Neural cell (in vitro differentiated cells): ENCODE results near the gene PCGF3. TPM values are rescaled to one million over a fixed set of nuclear protein-coding genes. Genes with fewer than 3 reads are reported as not detected.
"Not testable (repeated sequence)": the region's sequence is repeated elsewhere in the genome, so short reads cannot be mapped to it uniquely, and the experiment has no call there.

Experiments
- H2AFZ ChIP-seq: fragments of 200-600, 300-800 bp; sonication (generic), shearing (Covaris generic); 2 replicates; pipeline ENCODE4 v1.6.0; 2014; ENCODE audit warnings: low read depth, mild to moderate bottlenecking, antibody characterized with exemption, low read length, moderate library complexity
- H3F3A ChIP-seq: fragments of 200-600 bp; shearing (Covaris generic); 2 replicates; pipeline ENCODE4 v1.6.1; 2016; ENCODE audit warnings: mild to moderate bottlenecking, moderate library complexity, mixed read lengths, antibody characterized with exemption, low read length; ENCODE audit not compliant: insufficient read depth, poor library complexity, severe bottlenecking
- H3K27ac ChIP-seq: fragments of 200-600, 300-800 bp; sonication (generic), shearing (Covaris generic); 2 replicates; pipeline ENCODE4 v1.5.1; 2014; ENCODE audit warnings: mild to moderate bottlenecking, low read length, moderate library complexity
- H3K27me3 ChIP-seq: fragments of 300-800, 200-600 bp; sonication (generic), shearing (Covaris generic); 2 replicates; pipeline ENCODE4 v1.6.0; 2014; ENCODE audit warnings: mild to moderate bottlenecking, low read depth, low read length, moderate library complexity; ENCODE audit not compliant: insufficient read depth
- H3K36me3 ChIP-seq: fragments of 300-800, 200-600 bp; sonication (generic), shearing (Covaris generic); 2 replicates; pipeline ENCODE4 v1.5.1; 2014; ENCODE audit warnings: mild to moderate bottlenecking, antibody characterized with exemption, low read length, moderate library complexity; ENCODE audit not compliant: insufficient read depth
- H3K4me2 ChIP-seq: fragments of 300-800, 200-600 bp; sonication (generic), shearing (Covaris generic); 2 replicates; pipeline ENCODE4 v1.6.0; 2014; ENCODE audit warnings: mild to moderate bottlenecking, low read length
- H3K4me3 ChIP-seq: fragments of 300-800, 200-600 bp; sonication (generic), shearing (Covaris generic); 2 replicates; pipeline ENCODE4 v1.5.1; 2014; ENCODE audit warnings: mild to moderate bottlenecking, low read length, moderate library complexity
- H3K79me2 ChIP-seq: fragments of 200-600 bp; shearing (Covaris generic); replicated peaks from 2 replicates; pipeline ENCODE4 v1.6.0; 2014; ENCODE audit warnings: mild to moderate bottlenecking, low read length, moderate library complexity; ENCODE audit not compliant: insufficient read depth
- H3K9ac ChIP-seq: fragments of 300-800, 200-600 bp; sonication (generic), shearing (Covaris generic); 2 replicates; pipeline ENCODE4 v1.6.1; 2016; ENCODE audit warnings: mild to moderate bottlenecking, low read length, mixed read lengths
- H3K9me2 ChIP-seq: fragments of 200-600 bp; shearing (Covaris generic); 2 replicates; pipeline ENCODE4 v1.6.1; 2016; ENCODE audit warnings: mild to moderate bottlenecking, low read length, mixed read lengths; ENCODE audit not compliant: insufficient read depth
- H3K9me3 ChIP-seq: fragments of 200-600, 300-800 bp; sonication (generic), shearing (Covaris generic); 2 replicates; pipeline ENCODE4 v1.6.1; 2016; ENCODE audit warnings: mild to moderate bottlenecking, mixed run types, low read length, moderate library complexity, mixed read lengths
- H4K20me1 ChIP-seq: fragments of 200-600 bp; shearing (Covaris generic); 2 replicates; pipeline ENCODE4 v1.6.1; 2016; ENCODE audit warnings: mild to moderate bottlenecking, mixed run types; ENCODE audit not compliant: insufficient read depth
- EP300 ChIP-seq: fragments of 450-650 bp; conservative IDR thresholded peaks from 2 replicates; pipeline ENCODE4 v1.6.1; 2014; ENCODE audit warnings: antibody characterized with exemption, mild to moderate bottlenecking, moderate library complexity; ENCODE audit not compliant: poor library complexity, severe bottlenecking
- EZH2 ChIP-seq: fragments of 200-600, 300-800 bp; shearing (Covaris generic), sonication (generic); IDR thresholded peaks from 2 replicates; pipeline ENCODE4 v1.6.1; 2014; ENCODE audit warnings: antibody characterized with exemption, low read length, borderline replicate concordance, mild to moderate bottlenecking; ENCODE audit not compliant: insufficient read depth, poor library complexity, severe bottlenecking
- MXI1 ChIP-seq: fragments of 450-650 bp; conservative IDR thresholded peaks from 2 replicates; pipeline ENCODE4 v1.6.1; 2014; ENCODE audit warnings: antibody characterized with exemption, mild to moderate bottlenecking; ENCODE audit not compliant: poor library complexity, severe bottlenecking
- POLR2AphosphoS5 ChIP-seq: IDR thresholded peaks from 2 replicates; pipeline ENCODE4 v1.6.1; 2012
- RAD21 ChIP-seq: fragments of 450-650 bp; conservative IDR thresholded peaks from 2 replicates; pipeline ENCODE4 v1.6.1; 2014; ENCODE audit warnings: antibody characterized with exemption, mild to moderate bottlenecking, moderate library complexity
- SMC3 ChIP-seq: fragments of 450-650 bp; conservative IDR thresholded peaks from 2 replicates; pipeline ENCODE4 v1.6.1; 2014; ENCODE audit warnings: antibody characterized with exemption, mild to moderate bottlenecking, moderate library complexity; ENCODE audit not compliant: poor library complexity
- TAF1 ChIP-seq: IDR thresholded peaks from 2 replicates; pipeline ENCODE4 v1.6.1; 2012; ENCODE audit warnings: low read depth
- polyA plus RNA-seq: library from polyadenylated mRNA; depleted of rRNA; stranded (reverse); fragments of >200 nt; gene quantifications from 2 replicates; pipeline ENCODE4 v1.2.3, GENCODE V29; 2014
- TF ChIP-seq, protein P1 (sequence below): IDR thresholded peaks from 2 replicates; pipeline ENCODE4 v1.6.1; 2012; ENCODE audit warnings: borderline replicate concordance
- TF ChIP-seq, protein P2 (sequence below): fragments of 450-650 bp; IDR thresholded peaks from 2 replicates; pipeline ENCODE4 v1.5.1; 2014; ENCODE audit warnings: antibody characterized with exemption, mild to moderate bottlenecking, moderate library complexity; ENCODE audit not compliant: poor library complexity, severe bottlenecking

PCGF3 gene
- polyA plus RNA-seq, 1 donor from 2014 or later: 117 TPM

DNA sequence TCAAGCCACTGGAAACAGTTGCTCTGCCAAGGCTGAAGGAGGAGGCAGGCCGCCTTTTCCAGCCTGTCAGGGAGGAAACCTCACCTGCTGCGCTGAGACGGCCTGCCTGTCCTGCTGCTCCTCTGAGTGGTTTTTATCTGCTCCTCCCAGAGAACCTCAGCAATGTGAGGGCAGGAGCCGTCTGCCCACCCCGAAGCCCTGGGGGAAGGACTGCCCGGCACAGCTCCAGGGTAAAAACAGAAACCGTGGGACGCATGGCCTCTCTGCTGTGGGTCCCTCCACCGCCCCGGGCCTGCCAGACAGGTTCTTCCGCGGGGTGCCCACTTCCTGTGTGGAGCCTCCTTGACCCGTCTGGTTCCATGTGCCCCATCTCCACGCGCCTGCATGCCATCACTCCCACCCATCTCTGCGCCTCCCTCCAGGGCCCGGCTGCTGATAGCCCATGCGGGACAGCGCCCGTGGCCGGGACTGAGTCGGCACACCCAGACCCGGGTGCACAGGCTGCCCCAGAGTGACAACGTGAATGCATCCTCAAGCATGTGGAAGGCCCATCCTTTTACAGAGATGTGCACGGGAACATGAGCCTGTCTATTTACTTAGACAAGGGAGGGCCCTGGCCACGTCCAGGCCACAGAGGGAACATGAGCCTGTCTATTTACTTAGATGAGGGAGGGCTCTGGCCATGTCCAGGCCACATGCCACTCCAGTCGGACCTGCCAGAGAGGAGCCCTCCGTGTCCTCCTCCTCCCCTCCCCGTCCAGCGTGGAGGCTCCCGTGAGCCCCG is 12.7 kb upstream of the PCGF3 start:
- Histone ChIP-seq H3K36me3 (no peaks in the 10 kb centered on the region), H3K9me2 (no peaks in the 10 kb centered on the region), H4K20me1 (no peaks in the 10 kb centered on the region), H3K79me2 (no peaks in the 10 kb centered on the region), H3F3A (no peaks in the 10 kb centered on the region), H3K9ac (no peak overlapping the region), H3K27ac (no peak overlapping the region), H3K27me3 (peaks cover 7% of the 10 kb centered on the region), H3K4me2 (no peak overlapping the region), H3K4me3 (no peak overlapping the region), H3K9me3 (no peaks in the 10 kb centered on the region), H2AFZ (no peak overlapping the region)
- TF ChIP-seq, protein P1, sequence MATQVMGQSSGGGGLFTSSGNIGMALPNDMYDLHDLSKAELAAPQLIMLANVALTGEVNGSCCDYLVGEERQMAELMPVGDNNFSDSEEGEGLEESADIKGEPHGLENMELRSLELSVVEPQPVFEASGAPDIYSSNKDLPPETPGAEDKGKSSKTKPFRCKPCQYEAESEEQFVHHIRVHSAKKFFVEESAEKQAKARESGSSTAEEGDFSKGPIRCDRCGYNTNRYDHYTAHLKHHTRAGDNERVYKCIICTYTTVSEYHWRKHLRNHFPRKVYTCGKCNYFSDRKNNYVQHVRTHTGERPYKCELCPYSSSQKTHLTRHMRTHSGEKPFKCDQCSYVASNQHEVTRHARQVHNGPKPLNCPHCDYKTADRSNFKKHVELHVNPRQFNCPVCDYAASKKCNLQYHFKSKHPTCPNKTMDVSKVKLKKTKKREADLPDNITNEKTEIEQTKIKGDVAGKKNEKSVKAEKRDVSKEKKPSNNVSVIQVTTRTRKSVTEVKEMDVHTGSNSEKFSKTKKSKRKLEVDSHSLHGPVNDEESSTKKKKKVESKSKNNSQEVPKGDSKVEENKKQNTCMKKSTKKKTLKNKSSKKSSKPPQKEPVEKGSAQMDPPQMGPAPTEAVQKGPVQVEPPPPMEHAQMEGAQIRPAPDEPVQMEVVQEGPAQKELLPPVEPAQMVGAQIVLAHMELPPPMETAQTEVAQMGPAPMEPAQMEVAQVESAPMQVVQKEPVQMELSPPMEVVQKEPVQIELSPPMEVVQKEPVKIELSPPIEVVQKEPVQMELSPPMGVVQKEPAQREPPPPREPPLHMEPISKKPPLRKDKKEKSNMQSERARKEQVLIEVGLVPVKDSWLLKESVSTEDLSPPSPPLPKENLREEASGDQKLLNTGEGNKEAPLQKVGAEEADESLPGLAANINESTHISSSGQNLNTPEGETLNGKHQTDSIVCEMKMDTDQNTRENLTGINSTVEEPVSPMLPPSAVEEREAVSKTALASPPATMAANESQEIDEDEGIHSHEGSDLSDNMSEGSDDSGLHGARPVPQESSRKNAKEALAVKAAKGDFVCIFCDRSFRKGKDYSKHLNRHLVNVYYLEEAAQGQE: no peak
- TF ChIP-seq, protein P2, sequence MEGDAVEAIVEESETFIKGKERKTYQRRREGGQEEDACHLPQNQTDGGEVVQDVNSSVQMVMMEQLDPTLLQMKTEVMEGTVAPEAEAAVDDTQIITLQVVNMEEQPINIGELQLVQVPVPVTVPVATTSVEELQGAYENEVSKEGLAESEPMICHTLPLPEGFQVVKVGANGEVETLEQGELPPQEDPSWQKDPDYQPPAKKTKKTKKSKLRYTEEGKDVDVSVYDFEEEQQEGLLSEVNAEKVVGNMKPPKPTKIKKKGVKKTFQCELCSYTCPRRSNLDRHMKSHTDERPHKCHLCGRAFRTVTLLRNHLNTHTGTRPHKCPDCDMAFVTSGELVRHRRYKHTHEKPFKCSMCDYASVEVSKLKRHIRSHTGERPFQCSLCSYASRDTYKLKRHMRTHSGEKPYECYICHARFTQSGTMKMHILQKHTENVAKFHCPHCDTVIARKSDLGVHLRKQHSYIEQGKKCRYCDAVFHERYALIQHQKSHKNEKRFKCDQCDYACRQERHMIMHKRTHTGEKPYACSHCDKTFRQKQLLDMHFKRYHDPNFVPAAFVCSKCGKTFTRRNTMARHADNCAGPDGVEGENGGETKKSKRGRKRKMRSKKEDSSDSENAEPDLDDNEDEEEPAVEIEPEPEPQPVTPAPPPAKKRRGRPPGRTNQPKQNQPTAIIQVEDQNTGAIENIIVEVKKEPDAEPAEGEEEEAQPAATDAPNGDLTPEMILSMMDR: no peak
- no peak for TF ChIP-seq EP300
- no peak for TF ChIP-seq POLR2AphosphoS5
- TF ChIP-seq RAD21: no peak
- TF ChIP-seq EZH2: no peak
- TF ChIP-seq TAF1: no peak
- no peak for TF ChIP-seq SMC3
- TF ChIP-seq MXI1: no peak

DNA sequence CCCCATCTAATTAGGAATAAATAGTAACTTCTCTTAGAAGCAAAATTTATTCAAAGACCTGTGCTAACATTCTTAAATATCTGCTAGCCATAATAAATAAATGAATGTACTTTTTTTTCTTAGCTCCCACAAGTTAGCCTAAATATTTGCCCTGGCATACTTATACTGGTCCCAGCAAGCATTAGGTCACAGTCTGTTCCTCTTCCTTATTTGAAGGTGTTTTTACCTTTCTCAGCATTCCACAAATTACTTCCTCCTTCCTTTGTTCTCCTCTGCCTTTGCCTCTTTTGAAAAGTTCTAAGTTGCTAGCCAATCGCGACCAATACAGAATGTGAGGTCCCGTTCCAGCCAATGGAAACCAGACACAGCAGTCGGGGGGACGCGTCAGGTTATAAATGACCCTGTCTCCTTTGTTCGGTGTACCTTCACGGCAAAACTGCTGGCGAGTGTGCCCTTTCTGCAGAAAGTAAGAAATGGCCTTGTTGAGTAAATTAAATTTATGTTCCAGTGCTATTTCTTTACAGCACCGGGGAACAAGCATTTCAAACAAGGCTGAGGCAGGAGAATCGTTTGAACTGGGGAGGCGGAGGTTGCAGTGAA is 11.2 kb upstream of the PCGF3 start:
- H4K20me1 ChIP-seq, H3K27ac ChIP-seq, H3K9me3 ChIP-seq, H3F3A ChIP-seq, H3K4me3 ChIP-seq, H3K9me2 ChIP-seq, H2AFZ ChIP-seq, H3K36me3 ChIP-seq, H3K4me2 ChIP-seq, H3K9ac ChIP-seq, H3K27me3 ChIP-seq, H3K79me2 ChIP-seq: not testable (repeated sequence)
